Measurements from ENCODE around the gene CDH13.

The CDH13 gene

GRCh38 chr16:83113811-83114210 lies 487.0 kb downstream of the CDH13 start:
- Histone ChIP-seq H3F3A (ENCODE audit: control insufficient read depth, insufficient read depth) (no peaks in the 10 kb centered on the region), H3K9me3 (ENCODE audit: control insufficient read depth, insufficient read depth, low read length) (no peaks in the 10 kb centered on the region), H3K27ac (ENCODE audit: low read depth, low read length) (no peak overlapping the region), H3K4me1 (ENCODE audit: control insufficient read depth, low read length) (no peaks in the 10 kb centered on the region), H4K20me1 (ENCODE audit: control insufficient read depth, insufficient read depth, low read depth, low read length) (no peaks in the 10 kb centered on the region), H3K4me2 (ENCODE audit: low read length) (no peak overlapping the region), H3K36me3 (ENCODE audit: control insufficient read depth, low read length) (no peaks in the 10 kb centered on the region), H3K4me3 (ENCODE audit: low read length) (no peak overlapping the region), H3K9me2 (replicated peaks; ENCODE audit: control insufficient read depth, low read length) (no peaks in the 10 kb centered on the region), H3K79me2 (ENCODE audit: control insufficient read depth, low read length) (no peaks in the 10 kb centered on the region), H3K27me3 (ENCODE audit: control insufficient read depth, low read length) (no peaks in the 10 kb centered on the region)
- no peak for TF ChIP-seq EZH2phosphoT487 (IDR thresholded peaks at IDR 0.05; ENCODE audit: borderline replicate concordance, low read length)
- TF ChIP-seq, protein P1, sequence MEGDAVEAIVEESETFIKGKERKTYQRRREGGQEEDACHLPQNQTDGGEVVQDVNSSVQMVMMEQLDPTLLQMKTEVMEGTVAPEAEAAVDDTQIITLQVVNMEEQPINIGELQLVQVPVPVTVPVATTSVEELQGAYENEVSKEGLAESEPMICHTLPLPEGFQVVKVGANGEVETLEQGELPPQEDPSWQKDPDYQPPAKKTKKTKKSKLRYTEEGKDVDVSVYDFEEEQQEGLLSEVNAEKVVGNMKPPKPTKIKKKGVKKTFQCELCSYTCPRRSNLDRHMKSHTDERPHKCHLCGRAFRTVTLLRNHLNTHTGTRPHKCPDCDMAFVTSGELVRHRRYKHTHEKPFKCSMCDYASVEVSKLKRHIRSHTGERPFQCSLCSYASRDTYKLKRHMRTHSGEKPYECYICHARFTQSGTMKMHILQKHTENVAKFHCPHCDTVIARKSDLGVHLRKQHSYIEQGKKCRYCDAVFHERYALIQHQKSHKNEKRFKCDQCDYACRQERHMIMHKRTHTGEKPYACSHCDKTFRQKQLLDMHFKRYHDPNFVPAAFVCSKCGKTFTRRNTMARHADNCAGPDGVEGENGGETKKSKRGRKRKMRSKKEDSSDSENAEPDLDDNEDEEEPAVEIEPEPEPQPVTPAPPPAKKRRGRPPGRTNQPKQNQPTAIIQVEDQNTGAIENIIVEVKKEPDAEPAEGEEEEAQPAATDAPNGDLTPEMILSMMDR (IDR thresholded peaks at IDR 0.05; ENCODE audit: low read depth, low read length, poor library complexity, severe bottlenecking), result no peak

DNA sequence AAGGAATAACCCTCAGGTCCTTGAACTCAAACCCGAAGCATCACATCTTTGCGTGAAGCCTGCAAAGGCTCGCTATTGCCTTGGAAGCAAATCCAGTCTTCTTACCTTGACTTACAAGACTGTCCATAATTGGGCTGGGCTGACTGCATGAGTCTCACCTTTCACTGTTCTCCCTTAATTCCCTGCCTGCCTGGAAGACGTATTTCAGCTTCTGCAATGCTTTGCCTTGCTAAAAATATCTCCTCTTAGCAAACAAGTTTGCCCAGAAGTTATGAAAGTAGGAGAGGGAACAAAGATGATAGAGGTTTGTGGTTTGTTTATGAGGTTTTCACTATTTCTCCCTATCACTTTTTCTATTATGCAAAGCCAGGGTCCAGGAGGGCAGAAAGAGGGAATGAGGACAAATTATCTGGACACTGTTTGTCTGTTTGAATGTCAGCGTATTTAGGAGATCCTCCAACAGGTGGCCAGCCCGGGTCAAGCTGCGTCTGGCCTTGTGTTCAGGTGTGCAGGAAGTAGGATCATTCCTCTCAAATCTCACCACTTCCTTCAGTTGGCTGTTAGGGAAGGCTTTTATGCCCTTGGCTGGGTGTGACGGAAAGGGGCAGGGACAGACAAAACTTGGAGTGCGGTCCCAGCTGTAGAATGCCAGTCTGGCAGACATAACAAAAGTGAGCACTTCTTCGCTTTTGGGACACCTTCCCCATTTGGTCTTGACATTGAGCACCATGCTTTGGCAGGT lies 488.9 kb downstream of the CDH13 start:
- TF ChIP-seq EZH2phosphoT487 (IDR thresholded peaks at IDR 0.05; ENCODE audit: borderline replicate concordance, low read length), result no peak
- TF ChIP-seq, protein P1 (IDR thresholded peaks at IDR 0.05; ENCODE audit: low read depth, low read length, poor library complexity, severe bottlenecking), result no peak
- Histone ChIP-seq H3K4me2 (ENCODE audit: low read length) (no peak overlapping the region), H3K9me3 (ENCODE audit: control insufficient read depth, insufficient read depth, low read length) (no peaks in the 10 kb centered on the region), H4K20me1 (ENCODE audit: control insufficient read depth, insufficient read depth, low read depth, low read length) (no peaks in the 10 kb centered on the region), H3K27ac (ENCODE audit: low read depth, low read length) (no peak overlapping the region), H3K36me3 (ENCODE audit: control insufficient read depth, low read length) (no peaks in the 10 kb centered on the region), H3K4me3 (ENCODE audit: low read length) (no peak overlapping the region), H3K4me1 (ENCODE audit: control insufficient read depth, low read length) (no peaks in the 10 kb centered on the region), H3K9me2 (replicated peaks; ENCODE audit: control insufficient read depth, low read length) (no peaks in the 10 kb centered on the region), H3F3A (ENCODE audit: control insufficient read depth, insufficient read depth) (no peaks in the 10 kb centered on the region), H3K79me2 (ENCODE audit: control insufficient read depth, low read length) (no peaks in the 10 kb centered on the region), H3K27me3 (ENCODE audit: control insufficient read depth, low read length) (no peaks in the 10 kb centered on the region)

- no peaks in the 10 kb centered on the region for H3K4me1 ChIP-seq (ENCODE audit: control insufficient read depth, low read length)
- no peak overlapping the region for H3K4me2 ChIP-seq (ENCODE audit: low read length)
- no peak overlapping the region for H3K4me3 ChIP-seq (ENCODE audit: low read length)
- TF ChIP-seq, protein P1 (IDR thresholded peaks at IDR 0.05; ENCODE audit: low read depth, low read length, poor library complexity, severe bottlenecking), result no peak
- no peak for TF ChIP-seq EZH2phosphoT487 (IDR thresholded peaks at IDR 0.05; ENCODE audit: borderline replicate concordance, low read length)
- no peaks in the 10 kb centered on the region for H3F3A ChIP-seq (ENCODE audit: control insufficient read depth, insufficient read depth)
- no peak overlapping the region for H3K27ac ChIP-seq (ENCODE audit: low read depth, low read length)
- H3K27me3 ChIP-seq (ENCODE audit: control insufficient read depth, low read length), result no peaks in the 10 kb centered on the region
- H3K9me2 ChIP-seq (replicated peaks; ENCODE audit: control insufficient read depth, low read length), result no peaks in the 10 kb centered on the region
- no peaks in the 10 kb centered on the region for H3K36me3 ChIP-seq (ENCODE audit: control insufficient read depth, low read length)
- H4K20me1 ChIP-seq (ENCODE audit: control insufficient read depth, insufficient read depth, low read depth, low read length), result no peaks in the 10 kb centered on the region
- no peaks in the 10 kb centered on the region for H3K9me3 ChIP-seq (ENCODE audit: control insufficient read depth, insufficient read depth, low read length)
- no peaks in the 10 kb centered on the region for H3K79me2 ChIP-seq (ENCODE audit: control insufficient read depth, low read length)
Observed at GRCh38 chr16:83116274-83116892, 489.6 kb downstream of the CDH13 start.

Data from DOHH2 (cell line).